Type B pancreatic cell (in vitro differentiated cells): Measurements from ENCODE around the gene SUSD5. TPM values are rescaled to one million over a fixed set of nuclear protein-coding genes. Genes with fewer than 3 reads are reported as not detected.

ENCODE experiments used
- DNase-seq: peaks from one replicate; pipeline ENCODE4 v3.0.0; 2021; ENCODE audit warnings: mixed read lengths; ENCODE audit not compliant: unreplicated experiment; ENCODE audit errors: extremely low spot score
- H3K27ac Mint-ChIP-seq: 2 replicates; pipeline ENCODE4 v1.8.0; 2021; ENCODE audit warnings: mild to moderate bottlenecking, mixed read lengths
- H3K27me3 Mint-ChIP-seq: 2 replicates; pipeline ENCODE4 v1.8.0; 2021; ENCODE audit warnings: mixed read lengths
- H3K36me3 Mint-ChIP-seq: 2 replicates; pipeline ENCODE4 v1.8.0; 2021; ENCODE audit warnings: mixed read lengths
- H3K4me1 Mint-ChIP-seq: one replicate; pipeline ENCODE4 v1.8.0; 2021; ENCODE audit warnings: mixed read lengths; ENCODE audit not compliant: unreplicated experiment
- H3K4me3 Mint-ChIP-seq: 2 replicates; pipeline ENCODE4 v1.8.0; 2021; ENCODE audit warnings: mild to moderate bottlenecking, mixed read lengths
- H3K9me3 Mint-ChIP-seq: 2 replicates; pipeline ENCODE4 v1.8.0; 2021; ENCODE audit warnings: mixed read lengths
- CTCF ChIP-seq: fragments of 200-600 bp; sonication (generic); conservative IDR thresholded peaks from 2 replicates; pipeline ENCODE4 v1.5.0; 2021; ENCODE audit warnings: antibody characterized with exemption, mild to moderate bottlenecking
- total RNA-seq: library from RNA; stranded (reverse); gene quantifications from 2 replicates; pipeline ENCODE4 v1.2.1, GENCODE V29; 2021; ENCODE audit warnings: low replicate concordance

Gene SUSD5
- total RNA-seq, 1 donor from 2014 or later, result 3.3 TPM

GRCh38 chr3:33240261-33240660 is 21.7 kb upstream of the SUSD5 start:
- no peak for TF ChIP-seq CTCF
- H3K4me1 Mint-ChIP-seq, result no peaks in the 10 kb centered on the region
- H3K4me3 Mint-ChIP-seq, result no peak overlapping the region
- no peaks in the 10 kb centered on the region for H3K36me3 Mint-ChIP-seq
- peaks cover 7% of the 10 kb centered on the region for H3K9me3 Mint-ChIP-seq
- no peak for DNase-seq
- no peak overlapping the region for H3K27ac Mint-ChIP-seq
- H3K27me3 Mint-ChIP-seq, result peaks cover 7% of the 10 kb centered on the region

GRCh38 chr3:33238923-33239322 is 20.3 kb upstream of the SUSD5 start:
- H3K9me3 Mint-ChIP-seq, result peaks cover 7% of the 10 kb centered on the region
- TF ChIP-seq CTCF, result no peak
- H3K27me3 Mint-ChIP-seq, result peaks cover 7% of the 10 kb centered on the region
- DNase-seq, result no peak
- H3K27ac Mint-ChIP-seq, result no peak overlapping the region
- no peak overlapping the region for H3K4me3 Mint-ChIP-seq
- H3K4me1 Mint-ChIP-seq, result no peaks in the 10 kb centered on the region
- no peaks in the 10 kb centered on the region for H3K36me3 Mint-ChIP-seq

- Mint-ChIP-seq H3K4me1 (no peaks in the 10 kb centered on the region), H3K27me3 (peaks cover 3% of the 10 kb centered on the region), H3K27ac (no peak overlapping the region)
Measured at GRCh38 chr3:33237439-33237838, 18.8 kb upstream of the SUSD5 start.

DNA sequence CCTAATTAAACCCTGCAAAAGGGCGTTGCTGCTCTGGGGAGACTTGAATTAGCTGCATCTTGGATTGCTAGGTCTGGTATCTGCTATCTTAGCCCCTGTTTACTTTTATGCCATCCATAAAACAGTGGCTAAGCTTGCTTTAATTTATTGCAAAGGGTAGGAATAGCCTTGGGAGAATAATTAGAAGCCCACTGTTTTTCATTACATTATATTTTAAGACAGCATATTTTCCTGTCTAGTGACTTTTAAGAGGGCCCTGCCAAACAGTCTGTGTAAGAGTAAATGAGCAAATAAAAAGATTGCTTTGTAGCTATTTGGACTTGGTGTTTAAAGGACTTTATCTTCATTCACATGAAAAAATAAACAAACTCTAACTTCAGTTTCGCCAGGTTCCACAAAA is 17.4 kb upstream of the SUSD5 start:
- Mint-ChIP-seq H3K27me3 (peaks cover 7% of the 10 kb centered on the region), H3K4me1 (peaks cover 4% of the 10 kb centered on the region), H3K9me3 (peaks cover 7% of the 10 kb centered on the region), H3K36me3 (no peaks in the 10 kb centered on the region), H3K4me3 (no peak overlapping the region), H3K27ac (no peak overlapping the region)
- no peak for TF ChIP-seq CTCF
- DNase-seq, result no peak

More at GRCh38 chr3:33237439-33237838, 18.8 kb upstream of the SUSD5 start:
- TF ChIP-seq CTCF, result no peak
- DNase-seq, result no peak
- peaks cover 7% of the 10 kb centered on the region for H3K9me3 Mint-ChIP-seq
- H3K36me3 Mint-ChIP-seq, result no peaks in the 10 kb centered on the region
- no peak overlapping the region for H3K4me3 Mint-ChIP-seq

DNA sequence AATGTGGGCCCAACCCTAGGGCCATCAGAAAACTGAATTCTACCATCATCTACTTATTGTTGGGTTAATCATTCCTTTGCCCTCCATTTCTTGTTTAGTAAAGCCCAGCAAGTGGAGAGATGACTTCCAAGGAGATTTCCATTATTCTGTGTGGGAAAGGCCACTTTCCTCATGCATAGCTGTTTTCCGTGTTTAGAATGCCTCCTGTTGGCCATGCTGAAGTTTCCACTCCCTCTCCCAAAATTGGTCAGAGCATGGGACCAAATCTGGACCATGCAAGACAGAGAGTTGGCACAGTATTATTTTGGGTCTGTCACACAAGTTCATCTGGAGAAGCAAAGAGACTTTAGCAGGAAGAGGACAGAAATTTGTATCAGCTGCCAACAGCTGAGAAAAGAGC is 15.3 kb upstream of the SUSD5 start:
- H3K36me3 Mint-ChIP-seq, result no peaks in the 10 kb centered on the region
- DNase-seq, result no peak
- H3K27me3 Mint-ChIP-seq, result peaks cover 4% of the 10 kb centered on the region
- peaks cover 6% of the 10 kb centered on the region for H3K9me3 Mint-ChIP-seq
- H3K4me1 Mint-ChIP-seq, result peaks cover 8% of the 10 kb centered on the region
- no peak overlapping the region for H3K27ac Mint-ChIP-seq
- H3K4me3 Mint-ChIP-seq, result no peak overlapping the region
- TF ChIP-seq CTCF, result no peak
